WERI-Rb-1 (cell line): ENCODE data around the gene PLTP.

ENCODE experiments used
- DNase-seq: peaks from one replicate; pipeline ENCODE4 v3.0.0-alpha.2; 2020
- H3K27ac ChIP-seq: fragments of 250-450 bp; sonication (Bioruptor Pico); 2 replicates; pipeline ENCODE4 v1.5.1; 2020; ENCODE audit warnings: mild to moderate bottlenecking, moderate library complexity
- H3K27me3 ChIP-seq: fragments of 250-450 bp; sonication (Bioruptor Pico); 2 replicates; pipeline ENCODE4 v1.5.1; 2021; ENCODE audit warnings: mild to moderate bottlenecking, low read depth, moderate library complexity; ENCODE audit not compliant: insufficient read depth, severe bottlenecking
- H3K36me3 ChIP-seq: fragments of 250-450 bp; sonication (Bioruptor Pico); 2 replicates; pipeline ENCODE4 v1.5.1; 2020; ENCODE audit warnings: mild to moderate bottlenecking, moderate library complexity
- H3K4me3 ChIP-seq: 2 replicates; pipeline ENCODE4 v1.5.1; 2011; ENCODE audit warnings: low read depth, mild to moderate bottlenecking, control low read depth, low read length
- H3K9me3 ChIP-seq: fragments of 250-450 bp; sonication (Bioruptor Pico); 2 replicates; pipeline ENCODE4 v1.5.1; 2021; ENCODE audit warnings: mild to moderate bottlenecking, moderate library complexity; ENCODE audit not compliant: severe bottlenecking
- CTCF ChIP-seq: IDR thresholded peaks from 2 replicates; pipeline ENCODE4 v1.5.1; 2011; ENCODE audit warnings: low read depth, mild to moderate bottlenecking, control low read depth, inconsistent platforms, low read length

Gene PLTP

DNA sequence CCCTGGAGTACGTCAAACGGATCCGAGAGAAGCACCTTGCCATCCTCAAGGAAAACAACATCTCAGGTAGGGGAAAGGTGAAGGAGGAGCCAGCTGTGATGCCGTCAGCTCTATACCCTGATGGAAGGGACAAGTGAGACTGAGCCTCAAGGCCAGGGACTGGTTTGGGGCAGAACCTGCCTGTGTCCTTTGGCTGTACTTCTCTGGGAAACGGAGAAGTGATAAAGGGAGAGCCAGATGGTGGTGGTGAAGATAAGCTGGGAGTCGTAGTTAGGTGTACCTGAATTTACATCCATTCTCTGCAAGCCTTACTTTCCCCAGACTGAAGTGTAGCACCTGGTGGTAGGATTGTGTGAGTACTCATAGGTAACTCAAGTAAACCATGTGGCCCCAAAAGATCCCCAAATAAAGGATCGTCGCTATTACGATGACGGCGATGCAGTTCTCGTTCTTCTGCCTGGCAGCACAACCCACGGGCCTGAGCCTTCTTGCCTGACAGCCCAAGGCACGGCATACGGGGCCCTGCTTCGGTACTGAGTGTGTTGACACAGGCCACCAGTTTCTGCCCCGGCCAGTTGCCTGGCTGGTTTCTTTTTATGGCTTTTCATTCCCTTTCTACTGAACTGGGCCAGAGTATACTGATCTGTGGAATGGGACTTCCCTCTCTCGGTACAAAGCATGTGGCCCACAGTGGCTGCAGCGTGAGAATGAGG, 33.2 kb upstream of the PLTP start:
- Histone ChIP-seq H3K36me3 (peaks cover 91% of the 10 kb centered on the region), H3K4me3 (no peak overlapping the region), H3K27ac (no peak overlapping the region), H3K9me3 (no peaks in the 10 kb centered on the region), H3K27me3 (no peaks in the 10 kb centered on the region)
- no peak for DNase-seq
- no peak for TF ChIP-seq CTCF

DNA sequence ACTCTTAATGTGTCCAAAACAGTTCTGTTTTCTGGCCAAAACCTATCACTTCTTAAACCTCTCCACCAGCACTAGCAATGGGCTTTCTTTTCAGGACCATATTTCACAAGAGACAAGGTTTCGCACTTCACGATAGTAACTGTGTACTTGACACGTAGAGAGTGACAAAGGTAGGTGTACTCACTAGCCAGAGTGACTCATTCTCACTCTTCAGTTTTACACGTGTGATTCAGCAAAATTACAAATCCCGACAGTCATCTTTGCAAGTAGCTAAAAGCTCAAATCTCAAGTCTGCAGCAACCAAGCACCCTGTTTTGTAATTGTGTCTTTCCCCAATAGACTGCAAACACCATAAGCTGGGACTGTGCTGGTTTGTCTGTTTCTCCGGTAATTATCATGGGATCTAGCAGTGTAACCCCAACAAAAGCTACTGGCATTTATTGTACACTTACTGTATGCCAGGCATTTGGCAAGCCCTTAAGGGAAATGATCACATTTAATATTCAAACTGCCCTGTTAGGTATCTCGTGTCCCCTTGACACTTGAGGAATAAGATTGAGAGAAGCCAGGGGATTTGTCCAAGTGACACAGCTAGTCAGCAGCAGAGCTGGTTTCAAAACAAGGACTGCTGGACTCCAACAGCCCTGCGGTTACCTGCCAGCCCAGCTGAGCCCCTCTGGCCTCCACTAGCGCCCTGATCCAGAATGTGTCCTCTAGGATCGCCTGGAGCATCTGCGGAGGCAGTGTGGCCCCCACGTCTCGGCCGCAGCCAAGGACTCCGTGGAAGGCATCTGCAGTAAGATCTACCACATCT, 32.4 kb upstream of the PLTP start:
- Histone ChIP-seq H3K27me3 (no peaks in the 10 kb centered on the region), H3K9me3 (no peaks in the 10 kb centered on the region), H3K27ac (no peak overlapping the region), H3K4me3 (no peak overlapping the region), H3K36me3 (peaks cover 93% of the 10 kb centered on the region)
- no peak for DNase-seq
- no peak for TF ChIP-seq CTCF

- Histone ChIP-seq H3K27ac (no peak overlapping the region), H3K27me3 (no peaks in the 10 kb centered on the region), H3K4me3 (no peak overlapping the region), H3K36me3 (peaks cover 93% of the 10 kb centered on the region), H3K9me3 (no peaks in the 10 kb centered on the region)
- DNase-seq = no peak
- no peak for TF ChIP-seq CTCF
These were observed 31.7 kb upstream of the PLTP start for GRCh38 chr20:45943613-45944012.

DNA sequence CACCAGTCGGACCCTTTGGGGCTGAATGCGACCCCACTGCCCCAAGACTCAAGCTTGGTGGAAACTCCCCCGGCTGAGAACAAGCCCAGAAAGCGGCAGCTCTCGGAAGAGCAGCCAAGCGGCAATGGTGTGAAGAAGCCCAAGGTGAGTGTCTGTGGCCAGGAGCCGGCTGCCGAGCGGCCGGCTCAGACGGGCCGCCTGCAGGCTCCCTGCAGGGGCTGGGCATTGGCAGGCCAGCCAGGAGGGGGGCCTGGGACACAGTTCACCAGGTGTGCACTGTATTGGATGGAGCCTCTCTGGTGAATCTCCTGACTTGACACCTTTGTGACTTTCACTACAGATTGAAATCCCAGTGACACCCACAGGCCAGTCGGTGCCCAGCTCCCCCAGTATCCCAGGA, 28.5 kb upstream of the PLTP start:
- no peak for TF ChIP-seq CTCF
- no peaks in the 10 kb centered on the region for H3K27me3 ChIP-seq
- peaks cover 80% of the 10 kb centered on the region for H3K36me3 ChIP-seq
- no peak overlapping the region for H3K27ac ChIP-seq
- DNase-seq = no peak
- no peaks in the 10 kb centered on the region for H3K9me3 ChIP-seq
- H3K4me3 ChIP-seq = no peak overlapping the region

- TF ChIP-seq CTCF = no peak
- Histone ChIP-seq H3K9me3 (no peaks in the 10 kb centered on the region), H3K4me3 (no peak overlapping the region), H3K27me3 (no peaks in the 10 kb centered on the region), H3K27ac (no peak overlapping the region), H3K36me3 (peaks cover 76% of the 10 kb centered on the region)
- DNase-seq = no peak
These were observed 28.1 kb upstream of the PLTP start for GRCh38 chr20:45940053-45940452.
